ENCODE data around the gene PRKG1. TPM values are rescaled to one million over a fixed set of nuclear protein-coding genes. Genes with fewer than 3 reads are reported as not detected.

Gene PRKG1
- total and polyA plus RNA-seq, 2 of the 4 experiments (the other 2 are of a cell fraction): 3.5 to 18.3 TPM

DNA sequence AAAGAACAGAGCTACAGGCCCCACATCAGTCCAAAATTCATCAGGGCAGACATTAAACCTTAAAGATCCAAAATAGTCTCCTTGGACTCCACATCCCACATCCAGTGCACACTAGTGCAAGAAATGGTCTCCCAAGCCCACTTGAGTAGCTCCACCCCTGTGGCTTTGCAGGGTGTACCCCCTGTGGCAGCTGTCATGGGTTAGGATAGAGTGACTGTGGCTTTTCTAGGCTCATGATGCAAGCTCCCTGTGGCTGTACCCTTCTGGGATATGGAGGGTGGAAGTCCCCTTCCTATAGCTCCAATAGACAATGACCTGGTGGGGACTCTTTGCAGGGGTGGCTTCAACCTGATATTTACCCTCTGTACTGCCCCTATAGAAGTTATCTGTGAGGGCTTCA is 1111.0 kb downstream of the PRKG1 start:
- ATAC-seq (ENCODE audit: low read depth): no peak
- H2BK120ac ChIP-seq (ENCODE audit: low read depth, low read length): no peak overlapping the region
- ChIA-PET CTCF (no interaction called here), POLR2A (ENCODE audit: unreplicated experiment) (no interaction called here)
- no peak overlapping the region for H3K4ac ChIP-seq (ENCODE audit: low read depth, low read length)
- dilution Hi-C loops (cut with HindIII; ENCODE audit: low sequenced_read_pairs, unreplicated experiment): no loop called here
- no peak overlapping the region for H2AFZ ChIP-seq (replicated peaks; ENCODE audit: low read length, poor library complexity)
- no peak overlapping the region for H3K18ac ChIP-seq (ENCODE audit: low read depth, low read length)
- no peak overlapping the region for H3K56ac ChIP-seq (ENCODE audit: extremely low read depth, insufficient read depth, low read length)
- in situ Hi-C loops (cut with MboI; ENCODE audit: low sequenced_read_pairs): no loop called here
- no peak overlapping the region for H3K27ac ChIP-seq (ENCODE audit: insufficient read depth, low read length)
- H3K4me2 ChIP-seq (ENCODE audit: low read depth, low read length): no peak overlapping the region
- no peaks in the 10 kb centered on the region for H3K79me1 ChIP-seq (ENCODE audit: low read depth in 1 of 2, low read length in 2 of 2)
- TF ChIP-seq CEBPB (IDR thresholded peaks at IDR 0.05; ENCODE audit: low read depth, low read length) (no peak), MAFK (IDR thresholded peaks at IDR 0.05; ENCODE audit: low read depth, low read length) (no peak), NFE2L2 (IDR thresholded peaks at IDR 0.05; ENCODE audit: low read depth, low read length) (no peak), USF2 (IDR thresholded peaks at IDR 0.05; ENCODE audit: low read depth, low read length) (no peak), BHLHE40 (IDR thresholded peaks at IDR 0.05; ENCODE audit: low read depth, low read length) (no peak), SMC3 (IDR thresholded peaks at IDR 0.05; ENCODE audit: low read depth, low read length) (no peak), RFX5 (IDR thresholded peaks at IDR 0.05; ENCODE audit: low read depth, low read length) (no peak), RAD21 (IDR thresholded peaks at IDR 0.05; ENCODE audit: low read length) (no peak), MXI1 (IDR thresholded peaks at IDR 0.05; ENCODE audit: borderline replicate concordance, low read depth, low read length) (no peak), FOS (IDR thresholded peaks at IDR 0.05; ENCODE audit: low read depth, low read length) (no peak), MAZ (IDR thresholded peaks at IDR 0.05; ENCODE audit: borderline replicate concordance, low read depth, low read length) (no peak), CHD1 (IDR thresholded peaks at IDR 0.05; ENCODE audit: low read depth, low read length) (no peak), RCOR1 (IDR thresholded peaks at IDR 0.05; ENCODE audit: insufficient replicate concordance, low read length) (no peak), POLR2A (IDR thresholded peaks at IDR 0.05; ENCODE audit: low read depth, low read length) (no peak), CTCF (conservative IDR thresholded peaks at IDR 0.05; ENCODE audit: low read depth, low read length) (no peak)
- TF ChIP-seq, protein P1, sequence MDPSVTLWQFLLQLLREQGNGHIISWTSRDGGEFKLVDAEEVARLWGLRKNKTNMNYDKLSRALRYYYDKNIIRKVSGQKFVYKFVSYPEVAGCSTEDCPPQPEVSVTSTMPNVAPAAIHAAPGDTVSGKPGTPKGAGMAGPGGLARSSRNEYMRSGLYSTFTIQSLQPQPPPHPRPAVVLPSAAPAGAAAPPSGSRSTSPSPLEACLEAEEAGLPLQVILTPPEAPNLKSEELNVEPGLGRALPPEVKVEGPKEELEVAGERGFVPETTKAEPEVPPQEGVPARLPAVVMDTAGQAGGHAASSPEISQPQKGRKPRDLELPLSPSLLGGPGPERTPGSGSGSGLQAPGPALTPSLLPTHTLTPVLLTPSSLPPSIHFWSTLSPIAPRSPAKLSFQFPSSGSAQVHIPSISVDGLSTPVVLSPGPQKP (IDR thresholded peaks at IDR 0.05; ENCODE audit: borderline replicate concordance, low read depth, low read length): no peak
- no TSS peak for BruUV-seq (replicated peaks)
- H3K23ac ChIP-seq (ENCODE audit: low read depth, low read length): no peak overlapping the region
- no peak overlapping the region for H3K9ac ChIP-seq (ENCODE audit: low read depth, low read length)
- no peak overlapping the region for H2BK15ac ChIP-seq (ENCODE audit: low read depth, low read length)
- H4K5ac ChIP-seq (ENCODE audit: low read depth, low read length): no peak overlapping the region
- no peaks in the 10 kb centered on the region for H3K36me3 ChIP-seq (ENCODE audit: control insufficient read depth, insufficient read depth, low read length)
- no peak overlapping the region for H4K8ac ChIP-seq (ENCODE audit: low read depth in 2 of 2, low read length in 2 of 2)
- no peaks in the 10 kb centered on the region; the same call in 1 of the 2 replicates for H3K9me3 ChIP-seq (ENCODE audit: control insufficient read depth, insufficient read depth, low read length)
- H4K91ac ChIP-seq (ENCODE audit: insufficient read depth, low read depth, low read length): no peak overlapping the region
- H2BK20ac ChIP-seq (ENCODE audit: low read depth, low read length): no peak overlapping the region
- no peak overlapping the region for H2AK5ac ChIP-seq (ENCODE audit: low read depth, low read length)
- intact Hi-C loops (cut with micrococcal nuclease): no loop called here
- no peak for DNase-seq
- no peaks in the 10 kb centered on the region for H3K27me3 ChIP-seq (ENCODE audit: control insufficient read depth, insufficient read depth, low read length)
- no peaks in the 10 kb centered on the region for H4K20me1 ChIP-seq (ENCODE audit: insufficient read depth, low read length)
- H3K14ac ChIP-seq (replicated peaks; ENCODE audit: low read depth, low read length): no peak overlapping the region
- no peak overlapping the region for H2AK9ac ChIP-seq (replicated peaks; ENCODE audit: low read depth, low read length, poor library complexity)
- no peaks in the 10 kb centered on the region for H3K9me1 ChIP-seq (ENCODE audit: insufficient read depth, low read length)
- H3K4me1 ChIP-seq (ENCODE audit: control insufficient read depth, insufficient read depth, low read length): no peaks in the 10 kb centered on the region
- H3K4me3 ChIP-seq (ENCODE audit: insufficient read depth, low read depth, low read length): no peak overlapping the region
- H2BK5ac ChIP-seq (ENCODE audit: low read depth, low read length, poor library complexity, severe bottlenecking): no peak overlapping the region
